Progenitor cell of endocrine pancreas (in vitro differentiated cells): ENCODE measurements around the gene PPFIA3. TPM values are rescaled to one million over a fixed set of nuclear protein-coding genes. Genes with fewer than 3 reads are reported as not detected.
"Not testable (repeated sequence)": the region's sequence is repeated elsewhere in the genome, so short reads cannot be mapped to it uniquely, and the experiment has no call there.

Experiments used
- DNase-seq: peaks from one replicate; pipeline ENCODE4 v3.0.0; 2021; ENCODE audit warnings: low spot score; ENCODE audit not compliant: unreplicated experiment
- H3K27ac Mint-ChIP-seq: 2 replicates; pipeline ENCODE4 v1.8.0; 2021; ENCODE audit warnings: mild to moderate bottlenecking, moderate library complexity, mixed read lengths
- H3K27me3 Mint-ChIP-seq: 2 replicates; pipeline ENCODE4 v1.8.0; 2021; ENCODE audit warnings: mixed read lengths
- H3K36me3 Mint-ChIP-seq: 2 replicates; pipeline ENCODE4 v1.8.0; 2022; ENCODE audit warnings: mixed read lengths; ENCODE audit not compliant: insufficient read depth
- H3K4me1 Mint-ChIP-seq: 2 replicates; pipeline ENCODE4 v1.8.0; 2021; ENCODE audit warnings: low read depth, mixed read lengths
- H3K4me3 Mint-ChIP-seq: 2 replicates; pipeline ENCODE4 v1.8.0; 2021; ENCODE audit warnings: low read depth, mild to moderate bottlenecking, moderate library complexity, mixed read lengths
- H3K9me3 Mint-ChIP-seq: 2 replicates; pipeline ENCODE4 v1.8.0; 2021; ENCODE audit warnings: low read depth, mixed read lengths
- total RNA-seq: library from RNA; stranded (reverse); gene quantifications from 2 replicates; pipeline ENCODE4 v1.2.1, GENCODE V29; 2021
- TF ChIP-seq, protein P1 (sequence below): fragments of 200-600 bp; sonication (generic); IDR thresholded peaks from one replicate; pipeline ENCODE4 v1.5.0; 2021; ENCODE audit warnings: antibody characterized with exemption, mild to moderate bottlenecking; ENCODE audit not compliant: unreplicated experiment

Gene PPFIA3
- total RNA-seq, 1 donor from 2014 or later, result 6.7 TPM

DNA sequence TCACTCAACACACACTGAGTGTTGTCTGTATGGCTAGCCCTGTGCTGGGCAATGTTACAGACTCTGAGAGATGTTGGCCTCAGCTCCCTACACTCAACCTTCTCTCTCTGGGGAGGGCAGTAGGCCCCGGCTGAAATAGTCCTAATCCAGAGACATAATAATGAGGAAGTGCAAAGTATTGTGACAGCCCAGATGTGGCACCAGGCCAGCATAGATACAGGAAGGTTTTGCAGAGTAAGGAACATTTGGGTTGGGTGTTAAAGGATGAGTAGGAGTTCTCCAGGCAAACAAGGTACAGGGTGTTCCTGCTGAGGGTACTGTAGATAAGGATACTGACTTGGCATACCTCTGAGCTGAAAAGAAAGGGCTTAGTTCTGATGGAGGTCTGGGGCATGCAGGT, 2.8 kb upstream of the PPFIA3 start:
- H3K27ac Mint-ChIP-seq, result no peak overlapping the region
- peaks cover 12% of the 10 kb centered on the region for H3K27me3 Mint-ChIP-seq
- TF ChIP-seq, protein P1, sequence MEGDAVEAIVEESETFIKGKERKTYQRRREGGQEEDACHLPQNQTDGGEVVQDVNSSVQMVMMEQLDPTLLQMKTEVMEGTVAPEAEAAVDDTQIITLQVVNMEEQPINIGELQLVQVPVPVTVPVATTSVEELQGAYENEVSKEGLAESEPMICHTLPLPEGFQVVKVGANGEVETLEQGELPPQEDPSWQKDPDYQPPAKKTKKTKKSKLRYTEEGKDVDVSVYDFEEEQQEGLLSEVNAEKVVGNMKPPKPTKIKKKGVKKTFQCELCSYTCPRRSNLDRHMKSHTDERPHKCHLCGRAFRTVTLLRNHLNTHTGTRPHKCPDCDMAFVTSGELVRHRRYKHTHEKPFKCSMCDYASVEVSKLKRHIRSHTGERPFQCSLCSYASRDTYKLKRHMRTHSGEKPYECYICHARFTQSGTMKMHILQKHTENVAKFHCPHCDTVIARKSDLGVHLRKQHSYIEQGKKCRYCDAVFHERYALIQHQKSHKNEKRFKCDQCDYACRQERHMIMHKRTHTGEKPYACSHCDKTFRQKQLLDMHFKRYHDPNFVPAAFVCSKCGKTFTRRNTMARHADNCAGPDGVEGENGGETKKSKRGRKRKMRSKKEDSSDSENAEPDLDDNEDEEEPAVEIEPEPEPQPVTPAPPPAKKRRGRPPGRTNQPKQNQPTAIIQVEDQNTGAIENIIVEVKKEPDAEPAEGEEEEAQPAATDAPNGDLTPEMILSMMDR, result no peak
- H3K4me1 Mint-ChIP-seq, result peaks cover 15% of the 10 kb centered on the region
- no peak for DNase-seq
- H3K36me3 Mint-ChIP-seq, result no peaks in the 10 kb centered on the region
- no peaks in the 10 kb centered on the region for H3K9me3 Mint-ChIP-seq
- peak overlapping the region; percentile 55 for H3K4me3 Mint-ChIP-seq

DNA sequence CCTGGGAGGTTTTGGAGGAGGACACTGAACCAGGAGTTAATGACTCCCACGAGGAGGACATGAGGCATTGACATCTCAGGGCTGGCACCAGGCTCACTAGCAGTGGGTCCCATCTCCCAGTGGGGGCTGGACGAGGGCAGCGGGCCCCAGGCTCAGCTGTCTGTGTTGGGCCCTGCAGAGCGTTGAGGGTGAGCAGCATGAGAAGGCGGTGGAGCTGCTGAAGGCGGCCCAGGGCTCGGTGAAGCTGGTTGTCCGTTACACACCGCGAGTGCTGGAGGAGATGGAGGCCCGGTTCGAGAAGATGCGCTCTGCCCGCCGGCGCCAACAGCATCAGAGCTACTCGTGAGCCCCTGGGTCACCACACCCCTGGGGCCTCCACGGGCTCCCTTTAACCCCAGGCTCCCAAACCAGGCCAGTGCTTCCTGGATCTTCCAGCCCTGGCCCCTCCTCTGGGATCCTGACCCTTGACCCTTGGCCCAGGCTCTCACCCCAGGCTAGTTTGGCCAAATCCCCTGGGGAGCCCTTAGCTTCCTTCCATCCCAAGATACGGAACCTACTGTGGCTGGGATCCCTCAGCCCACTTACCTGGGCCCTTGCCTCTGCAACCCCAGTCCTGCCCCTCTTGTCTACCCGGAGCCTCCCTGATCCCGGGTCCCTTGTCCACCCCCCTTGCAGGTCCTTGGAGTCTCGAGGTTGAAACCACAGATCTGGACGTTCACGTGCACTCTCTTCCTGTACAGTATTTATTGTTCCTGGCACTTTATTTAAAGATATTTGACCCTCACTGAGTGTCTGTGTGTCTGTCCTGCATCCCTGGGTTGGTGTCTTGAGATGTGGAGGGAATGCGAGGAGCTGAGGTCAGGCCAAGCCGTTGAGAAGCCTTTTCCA, 1.4 kb upstream of the PPFIA3 start:
- Mint-ChIP-seq H3K27ac (peak overlapping the region; percentile 93), H3K4me3 (peak overlapping the region; percentile 79), H3K27me3 (peaks cover 22% of the 10 kb centered on the region), H3K36me3 (no peaks in the 10 kb centered on the region), H3K9me3 (no peaks in the 10 kb centered on the region), H3K4me1 (peaks cover 15% of the 10 kb centered on the region)
- TF ChIP-seq, protein P1, result no peak
- DNase-seq, result no peak

DNA sequence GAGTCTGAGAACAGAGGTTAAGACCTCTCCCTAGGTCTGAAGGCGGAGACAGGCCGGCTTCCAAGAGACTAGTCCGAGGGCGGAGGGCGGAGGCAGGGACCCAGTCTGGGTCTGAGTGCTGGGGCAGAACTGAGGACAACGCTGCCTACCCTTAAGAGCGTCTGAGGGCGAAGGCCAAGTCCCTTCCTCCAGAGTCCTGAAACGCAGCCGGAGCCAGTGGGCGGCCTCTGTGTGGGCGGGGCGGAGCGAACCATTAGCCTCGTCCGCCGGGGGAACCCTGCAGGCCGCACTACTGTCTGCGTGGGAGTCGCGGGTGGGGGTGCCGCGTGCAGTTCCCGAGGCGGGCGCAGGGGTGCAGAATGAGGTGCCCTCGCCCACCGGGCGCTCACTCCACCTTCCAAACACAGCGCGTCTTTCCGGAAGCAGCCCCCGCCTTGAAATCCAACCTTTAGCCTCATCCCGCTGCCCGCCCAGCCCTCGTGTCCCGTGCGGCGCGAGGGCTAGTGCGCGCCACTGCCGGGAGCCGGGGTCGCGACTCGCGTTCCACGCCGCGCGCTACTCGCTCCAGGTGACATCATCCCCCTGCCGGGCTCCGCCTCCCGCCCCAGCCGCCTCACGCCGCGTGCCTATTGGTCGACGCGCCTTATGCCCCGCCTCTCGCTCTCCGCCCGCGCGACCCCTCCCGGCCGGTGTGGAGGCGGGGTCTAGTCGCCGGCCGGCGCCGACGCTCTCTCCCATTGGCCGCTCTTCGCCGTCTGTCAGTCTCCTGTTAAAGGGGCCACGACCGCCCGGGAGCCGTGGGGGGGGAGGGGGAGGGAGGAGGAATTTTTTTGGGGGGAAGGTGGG, 556 bp upstream of the PPFIA3 start, which contains the start of gene C19orf73:
Gene C19orf73, minus strand, starts transcription at position 579 of the 846 bp plus-strand sequence. Its CDS starts 121 bp downstream, at position 458.
- Mint-ChIP-seq H3K9me3 (no peaks in the 10 kb centered on the region), H3K27me3 (peaks cover 27% of the 10 kb centered on the region), H3K4me1 (peaks cover 13% of the 10 kb centered on the region), H3K4me3 (peak within 1 kb of the TSS; percentile 79), H3K27ac (peak within 1 kb of the TSS; percentile 93), H3K36me3 (no peaks in the 10 kb centered on the region)
- DNase-seq, result peak; percentile 91
- TF ChIP-seq, protein P1, result no peak

DNA sequence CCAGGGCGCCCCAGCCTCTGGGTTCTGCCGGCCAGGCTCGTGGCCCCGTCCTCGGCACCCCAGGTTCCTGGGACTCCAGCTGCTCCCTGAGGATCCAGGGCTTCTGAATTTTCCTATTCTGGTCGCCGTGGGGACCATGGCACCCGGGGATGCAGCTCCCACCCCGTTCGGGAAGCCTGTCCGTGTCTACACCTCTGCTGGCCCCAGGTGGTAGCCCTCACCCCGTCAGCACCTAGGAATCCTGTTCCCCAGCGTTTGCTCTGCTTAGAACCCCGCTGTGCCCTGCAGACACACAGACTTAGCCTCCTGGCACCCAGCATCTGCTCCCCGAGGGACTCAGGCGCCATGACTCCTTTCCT, 960 bp downstream of the PPFIA3 start:
- TF ChIP-seq, protein P1, result no peak
- peak overlapping the region; percentile 55 for H3K4me3 Mint-ChIP-seq
- no peak overlapping the region for H3K27ac Mint-ChIP-seq
- H3K36me3 Mint-ChIP-seq, result no peaks in the 10 kb centered on the region
- H3K27me3 Mint-ChIP-seq, result peaks cover 39% of the 10 kb centered on the region
- no peaks in the 10 kb centered on the region for H3K9me3 Mint-ChIP-seq
- H3K4me1 Mint-ChIP-seq, result peaks cover 8% of the 10 kb centered on the region
- no peak for DNase-seq

DNA sequence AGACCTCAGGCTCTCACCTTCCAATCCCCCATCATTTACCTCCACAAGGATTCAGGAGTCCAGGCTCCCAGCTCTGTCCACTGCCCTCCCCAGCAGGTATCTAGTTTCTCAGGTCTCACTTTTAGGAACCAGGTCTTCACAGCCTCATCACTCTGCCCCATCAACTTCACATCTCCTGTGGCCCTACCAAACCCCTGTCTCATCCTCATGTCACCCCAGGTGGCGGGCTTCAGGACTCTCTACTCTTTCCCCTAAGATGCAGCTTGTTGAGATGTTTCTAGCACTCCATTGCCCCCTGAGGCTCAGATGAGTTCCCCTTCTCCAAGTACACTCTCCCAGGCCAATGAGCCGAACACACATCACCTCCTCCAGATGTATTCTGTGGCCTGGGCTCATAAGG, 1.5 kb downstream of the PPFIA3 start:
- Mint-ChIP-seq H3K4me3 (peak overlapping the region; percentile 55), H3K27ac (peak overlapping the region; percentile 8), H3K9me3 (no peaks in the 10 kb centered on the region), H3K27me3 (peaks cover 41% of the 10 kb centered on the region), H3K36me3 (no peaks in the 10 kb centered on the region), H3K4me1 (peaks cover 8% of the 10 kb centered on the region)
- DNase-seq, result no peak
- TF ChIP-seq, protein P1, result no peak

DNA sequence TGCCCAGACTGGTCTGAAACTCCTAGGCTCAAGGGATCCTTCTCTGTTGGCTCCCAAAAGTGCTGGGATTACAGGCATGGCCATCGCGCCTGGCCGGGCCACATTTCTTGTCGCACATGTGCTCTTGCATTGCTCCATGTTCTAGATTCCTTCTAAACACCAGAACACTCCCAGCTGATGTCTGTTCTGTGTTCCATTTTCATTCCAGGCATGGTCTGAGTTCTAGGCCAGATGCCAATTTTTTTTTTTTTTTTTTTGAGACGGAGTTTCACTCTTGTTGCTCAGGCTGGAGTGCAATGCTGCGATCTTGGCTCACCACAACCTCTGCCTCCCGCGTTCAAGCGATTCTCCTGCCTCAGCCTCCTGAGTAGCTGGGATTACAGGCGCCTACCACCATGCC, 2.5 kb downstream of the PPFIA3 start:
- peaks cover 41% of the 10 kb centered on the region for H3K27me3 Mint-ChIP-seq
- not testable (repeated sequence) for H3K27ac Mint-ChIP-seq, H3K4me1 Mint-ChIP-seq, H3K4me3 Mint-ChIP-seq, DNase-seq, H3K9me3 Mint-ChIP-seq, H3K36me3 Mint-ChIP-seq

DNA sequence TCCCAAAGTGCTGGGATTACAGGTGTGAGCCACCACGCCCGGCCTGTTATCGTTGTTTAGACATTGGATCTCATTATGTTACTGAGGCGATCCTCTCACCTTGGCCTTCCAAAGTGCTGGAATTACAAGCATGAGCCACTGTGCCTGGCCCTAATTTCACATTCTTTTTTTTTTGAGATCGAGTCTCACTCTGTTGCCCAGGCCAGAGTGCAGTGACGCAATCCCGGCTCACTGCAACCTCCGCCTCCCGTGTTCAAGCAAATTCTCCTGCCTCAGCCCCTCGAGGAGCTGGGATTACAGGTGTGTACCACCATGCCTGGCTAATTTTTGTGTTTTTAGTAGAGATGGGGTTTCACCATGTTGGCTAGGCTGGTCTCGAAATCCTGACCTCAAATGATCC, 3.9 kb downstream of the PPFIA3 start:
- peaks cover 41% of the 10 kb centered on the region for H3K27me3 Mint-ChIP-seq

More for the DNA sequence above, 3.9 kb downstream of the PPFIA3 start:
- H3K36me3 Mint-ChIP-seq, H3K4me3 Mint-ChIP-seq, H3K9me3 Mint-ChIP-seq, DNase-seq, H3K4me1 Mint-ChIP-seq, H3K27ac Mint-ChIP-seq: not testable (repeated sequence)
